Measurements from ENCODE around the gene STAP1. TPM values are rescaled to one million over a fixed set of nuclear protein-coding genes. Genes with fewer than 3 reads are reported as not detected.

Gene STAP1
- total and polyA plus RNA-seq, 4 donors, result 0.03 to 0.51 (median 0.29) TPM

GRCh38 chr4:67580577-67580976 lies 22.1 kb downstream of the STAP1 start:
- no peak overlapping the region for H3K9ac ChIP-seq (ENCODE audit: low read depth in 1 of 2, low read length in 2 of 2)
- no peaks in the 10 kb centered on the region for H3K27me3 ChIP-seq (ENCODE audit: control insufficient read depth in 4 of 4, insufficient read depth in 4 of 4, low read length in 3 of 4)
- no peaks in the 10 kb centered on the region for H3K36me3 ChIP-seq (ENCODE audit: control insufficient read depth in 4 of 4, insufficient read depth in 3 of 4, low read depth in 1 of 4, low read length in 3 of 4)
- 80% methylated on average over 3 of the region's 3 CpGs for WGBS
- no peak overlapping the region for H3K27ac ChIP-seq (ENCODE audit: low read depth in 1 of 2, low read length in 2 of 2)
- no peak overlapping the region for H3K4me3 ChIP-seq (ENCODE audit: low read depth in 1 of 3, low read length in 3 of 3)
- TF ChIP-seq HNF4A (conservative IDR thresholded peaks at IDR 0.05) (no peak), CTCF (IDR thresholded peaks at IDR 0.05; ENCODE audit: low read depth, low read length, missing input control) (no peak), YY1 (IDR thresholded peaks at IDR 0.05) (no peak), ATF3 (IDR thresholded peaks at IDR 0.05) (no peak), MAX (IDR thresholded peaks at IDR 0.05) (no peak), FOXA2 (IDR thresholded peaks at IDR 0.05) (no peak), RAD21 (IDR thresholded peaks at IDR 0.05) (no peak), JUND (IDR thresholded peaks at IDR 0.05) (no peak), FOXA1 (IDR thresholded peaks at IDR 0.05) (no peak), ZBTB33 (IDR thresholded peaks at IDR 0.05) (no peak), EGR1 (IDR thresholded peaks at IDR 0.05; ENCODE audit: low read depth in 2 of 2) (no peak), REST (IDR thresholded peaks at IDR 0.05) (no peak), HNF4G (IDR thresholded peaks at IDR 0.05) (no peak), GABPA (IDR thresholded peaks at IDR 0.05 in 1 of 2, conservative IDR thresholded peaks at IDR 0.05 in 1 of 2) (no peak), TAF1 (conservative IDR thresholded peaks at IDR 0.05) (no peak)
- no peaks in the 10 kb centered on the region for H3K4me1 ChIP-seq (ENCODE audit: control insufficient read depth in 4 of 4, insufficient read depth in 4 of 4, low read length in 3 of 4)
- H3K9me3 ChIP-seq (ENCODE audit: control insufficient read depth in 4 of 4, low read length in 3 of 4), result no peaks in the 10 kb centered on the region
- no peak for DNase-seq (ENCODE audit: low spot score)

GRCh38 chr4:67581208-67581857 lies 22.8 kb downstream of the STAP1 start:
- no peak for DNase-seq (ENCODE audit: low spot score)
- no peaks in the 10 kb centered on the region for H3K36me3 ChIP-seq (ENCODE audit: control insufficient read depth in 4 of 4, insufficient read depth in 3 of 4, low read depth in 1 of 4, low read length in 3 of 4)
- H3K4me3 ChIP-seq (ENCODE audit: low read depth in 1 of 3, low read length in 3 of 3), result no peak overlapping the region
- H3K4me1 ChIP-seq (ENCODE audit: control insufficient read depth in 4 of 4, insufficient read depth in 4 of 4, low read length in 3 of 4), result no peaks in the 10 kb centered on the region
- H3K27ac ChIP-seq (ENCODE audit: low read depth in 1 of 2, low read length in 2 of 2), result no peak overlapping the region
- WGBS, result 74% methylated on average over 8 of the region's 8 CpGs
- no peaks in the 10 kb centered on the region for H3K9me3 ChIP-seq (ENCODE audit: control insufficient read depth in 4 of 4, low read length in 3 of 4)
- no peak overlapping the region for H3K9ac ChIP-seq (ENCODE audit: low read depth in 1 of 2, low read length in 2 of 2)
- H3K27me3 ChIP-seq (ENCODE audit: control insufficient read depth in 4 of 4, insufficient read depth in 4 of 4, low read length in 3 of 4), result no peaks in the 10 kb centered on the region
- no peak for TF ChIP-seq MAX (IDR thresholded peaks at IDR 0.05)
- no peak for TF ChIP-seq FOXA1 (IDR thresholded peaks at IDR 0.05)
- TF ChIP-seq CTCF (IDR thresholded peaks at IDR 0.05; ENCODE audit: low read depth, low read length, missing input control), result no peak
- TF ChIP-seq SP1 (IDR thresholded peaks at IDR 0.05), result no peak
- TF ChIP-seq GABPA (IDR thresholded peaks at IDR 0.05 in 1 of 2, conservative IDR thresholded peaks at IDR 0.05 in 1 of 2), result no peak
- TF ChIP-seq REST (IDR thresholded peaks at IDR 0.05), result no peak
- no peak for TF ChIP-seq FOXA2 (IDR thresholded peaks at IDR 0.05)
- TF ChIP-seq RAD21 (IDR thresholded peaks at IDR 0.05), result no peak
- no peak for TF ChIP-seq RXRA (IDR thresholded peaks at IDR 0.05)
- TF ChIP-seq JUND (IDR thresholded peaks at IDR 0.05), result no peak
